Measurements from ENCODE around the gene EHBP1L1. TPM values are rescaled to one million over a fixed set of nuclear protein-coding genes. Genes with fewer than 3 reads are reported as not detected.

Gene EHBP1L1
- total and polyA plus RNA-seq, 2 of the 8 experiments (the other 6 are each of a cell fraction or from before 2014, with no cell fraction given) = 4.3 to 6.6 TPM

GRCh38 chr11:65555693-65556231, 20.1 kb upstream of the EHBP1L1 start (continued):
- no peak for TF ChIP-seq CHD7 (IDR thresholded peaks at IDR 0.05; ENCODE audit: insufficient replicate concordance, low read length)
- no peak for TF ChIP-seq ATF2 (IDR thresholded peaks at IDR 0.05; ENCODE audit: low read length)
- TF ChIP-seq EZH2 (IDR thresholded peaks at IDR 0.05; ENCODE audit: low read depth, low read length, severe bottlenecking) = no peak
- TF ChIP-seq TCF12 (IDR thresholded peaks at IDR 0.05; ENCODE audit: low read depth, low read length) = no peak
- TF ChIP-seq SP4 (IDR thresholded peaks at IDR 0.05; ENCODE audit: low read length) = no peak
- TF ChIP-seq E2F6 (IDR thresholded peaks at IDR 0.05) = no peak
- TF ChIP-seq NRF1 (IDR thresholded peaks at IDR 0.05; ENCODE audit: low read depth, low read length) = no peak
- no peak for TF ChIP-seq BCL11A (IDR thresholded peaks at IDR 0.05; ENCODE audit: low read depth in 2 of 2, low read length in 2 of 2)
